SK-N-SH treated with all-trans-retinoic acid at 6 μM for 48 hours (cell line): ENCODE measurements around the gene RNF19B.

Experiments used
- CSDC2 ChIP-seq: fragments of 250-450 bp; sonication (Bioruptor Pico); IDR thresholded peaks from 2 replicates; pipeline ENCODE4 v1.5.0; 2020; ENCODE audit warnings: mild to moderate bottlenecking, moderate library complexity
- ISL1 ChIP-seq: fragments of 250-450 bp; sonication (Bioruptor Pico); IDR thresholded peaks from 2 replicates; pipeline ENCODE4 v2.1.2; 2022; ENCODE audit warnings: mild to moderate bottlenecking, moderate library complexity
- OSR1 ChIP-seq: fragments of 250-450 bp; sonication (Bioruptor Pico); IDR thresholded peaks from 2 replicates; pipeline ENCODE4 v1.8.0; 2022; ENCODE audit warnings: moderate library complexity, mild to moderate bottlenecking, inconsistent platforms
- RARB ChIP-seq: fragments of 250-450 bp; sonication (Bioruptor Pico); IDR thresholded peaks from 2 replicates; pipeline ENCODE4 v1.8.0; 2021; ENCODE audit warnings: mild to moderate bottlenecking, moderate library complexity
- TCF4 ChIP-seq: fragments of 250-450 bp; sonication (Bioruptor Pico); IDR thresholded peaks from 2 replicates; pipeline ENCODE4 v1.8.0; 2021; ENCODE audit warnings: mild to moderate bottlenecking, moderate library complexity, borderline replicate concordance
- ZC3H10 ChIP-seq: fragments of 250-450 bp; sonication (Bioruptor Pico); IDR thresholded peaks from 2 replicates; pipeline ENCODE4 v1.5.1; 2021; ENCODE audit warnings: mild to moderate bottlenecking, moderate library complexity
- ZFP3 ChIP-seq: fragments of 250-450 bp; sonication (Bioruptor Pico); IDR thresholded peaks from 2 replicates; pipeline ENCODE4 v1.5.0; 2020; ENCODE audit warnings: mild to moderate bottlenecking, moderate library complexity
- ZFP30 ChIP-seq: fragments of 450-650 bp; formaldehyde crosslinking; IDR thresholded peaks from 2 replicates; pipeline ENCODE4 v1.5.0; 2022; ENCODE audit warnings: mild to moderate bottlenecking, moderate library complexity
- ZNF70 ChIP-seq: fragments of 450-650 bp; formaldehyde crosslinking; IDR thresholded peaks from 2 replicates; pipeline ENCODE4 v1.5.0; 2020; ENCODE audit warnings: mild to moderate bottlenecking, moderate library complexity
- ZNF8 ChIP-seq: fragments of 450-650 bp; formaldehyde crosslinking; IDR thresholded peaks from 2 replicates; pipeline ENCODE4 v1.5.0; 2020; ENCODE audit warnings: mild to moderate bottlenecking, moderate library complexity
- TF ChIP-seq, protein P1 (sequence below): fragments of 250-450 bp; sonication (Bioruptor Pico); IDR thresholded peaks from 2 replicates; pipeline ENCODE4 v1.8.0; 2021; ENCODE audit warnings: low read depth, mild to moderate bottlenecking, moderate library complexity, borderline replicate concordance
- TF ChIP-seq, protein P2 (sequence below): fragments of 250-450 bp; sonication (Bioruptor Pico); IDR thresholded peaks from 2 replicates; pipeline ENCODE4 v1.5.1; 2020; ENCODE audit warnings: low read depth, mild to moderate bottlenecking, moderate library complexity
- TF ChIP-seq, protein P3 (sequence below): fragments of 250-450 bp; sonication (Bioruptor Pico); IDR thresholded peaks from 2 replicates; pipeline ENCODE4 v1.8.0; 2020; ENCODE audit warnings: mild to moderate bottlenecking, moderate library complexity, borderline replicate concordance
- TF ChIP-seq, protein P4 (sequence below): fragments of 250-450 bp; sonication (Bioruptor Pico); IDR thresholded peaks from 2 replicates; pipeline ENCODE4 v1.5.0; 2020; ENCODE audit warnings: mild to moderate bottlenecking, moderate library complexity

DNA sequence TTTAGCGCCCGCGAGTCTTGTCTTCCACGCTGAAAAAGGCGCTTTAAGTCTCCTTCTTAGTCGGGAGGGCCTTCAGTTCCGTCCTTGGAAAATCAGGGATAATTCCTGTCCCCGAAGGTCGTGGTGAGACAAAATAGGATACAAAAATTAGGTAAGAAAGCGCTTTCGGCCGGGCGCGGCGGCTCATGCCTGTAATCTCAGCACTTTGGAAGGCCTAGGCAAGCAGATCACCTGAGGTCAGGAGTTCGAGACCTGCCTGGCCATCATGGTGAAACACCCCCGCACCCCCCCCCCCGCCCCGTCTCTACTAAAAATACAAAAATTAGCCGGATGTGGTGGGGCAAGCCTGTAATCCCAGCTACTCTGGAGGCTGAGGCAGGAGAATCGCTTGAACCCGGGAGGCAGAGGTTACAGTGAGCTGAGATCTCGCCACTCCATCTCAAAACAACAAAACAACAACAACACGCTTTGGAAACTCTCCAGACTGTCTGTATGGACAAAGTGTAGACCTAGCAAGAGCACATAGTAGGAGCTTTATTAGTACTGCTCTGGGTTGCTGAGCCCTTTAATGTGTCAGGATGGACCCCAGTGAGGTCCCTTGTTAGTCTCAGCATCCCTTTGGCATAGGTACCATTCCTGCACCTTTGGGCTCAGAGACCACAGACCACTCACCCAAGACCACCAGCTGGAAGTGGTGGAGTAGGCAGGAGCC lies 62.6 kb downstream of the RNF19B start:
- TF ChIP-seq ZNF8 (CRISPR knock-in tag) (no peak), TCF4 (no peak), ISL1 (CRISPR knock-in tag) (no peak), ZNF70 (CRISPR knock-in tag) (no peak), ZC3H10 (CRISPR knock-in tag) (no peak), ZFP3 (CRISPR knock-in tag) (no peak), RARB (CRISPR knock-in tag) (no peak), ZFP30 (no peak), OSR1 (no peak), CSDC2 (CRISPR knock-in tag) (no peak)
- TF ChIP-seq, protein P1, sequence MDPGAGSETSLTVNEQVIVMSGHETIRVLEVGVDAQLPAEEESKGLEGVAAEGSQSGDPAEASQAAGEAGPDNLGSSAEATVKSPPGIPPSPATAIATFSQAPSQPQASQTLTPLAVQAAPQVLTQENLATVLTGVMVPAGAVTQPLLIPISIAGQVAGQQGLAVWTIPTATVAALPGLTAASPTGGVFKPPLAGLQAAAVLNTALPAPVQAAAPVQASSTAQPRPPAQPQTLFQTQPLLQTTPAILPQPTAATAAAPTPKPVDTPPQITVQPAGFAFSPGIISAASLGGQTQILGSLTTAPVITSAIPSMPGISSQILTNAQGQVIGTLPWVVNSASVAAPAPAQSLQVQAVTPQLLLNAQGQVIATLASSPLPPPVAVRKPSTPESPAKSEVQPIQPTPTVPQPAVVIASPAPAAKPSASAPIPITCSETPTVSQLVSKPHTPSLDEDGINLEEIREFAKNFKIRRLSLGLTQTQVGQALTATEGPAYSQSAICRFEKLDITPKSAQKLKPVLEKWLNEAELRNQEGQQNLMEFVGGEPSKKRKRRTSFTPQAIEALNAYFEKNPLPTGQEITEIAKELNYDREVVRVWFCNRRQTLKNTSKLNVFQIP (CRISPR knock-in tag) = no peak
- TF ChIP-seq, protein P2, sequence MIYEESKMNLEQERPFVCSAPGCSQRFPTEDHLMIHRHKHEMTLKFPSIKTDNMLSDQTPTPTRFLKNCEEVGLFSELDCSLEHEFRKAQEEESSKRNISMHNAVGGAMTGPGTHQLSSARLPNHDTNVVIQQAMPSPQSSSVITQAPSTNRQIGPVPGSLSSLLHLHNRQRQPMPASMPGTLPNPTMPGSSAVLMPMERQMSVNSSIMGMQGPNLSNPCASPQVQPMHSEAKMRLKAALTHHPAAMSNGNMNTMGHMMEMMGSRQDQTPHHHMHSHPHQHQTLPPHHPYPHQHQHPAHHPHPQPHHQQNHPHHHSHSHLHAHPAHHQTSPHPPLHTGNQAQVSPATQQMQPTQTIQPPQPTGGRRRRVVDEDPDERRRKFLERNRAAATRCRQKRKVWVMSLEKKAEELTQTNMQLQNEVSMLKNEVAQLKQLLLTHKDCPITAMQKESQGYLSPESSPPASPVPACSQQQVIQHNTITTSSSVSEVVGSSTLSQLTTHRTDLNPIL (CRISPR knock-in tag) = no peak
- TF ChIP-seq, protein P3, sequence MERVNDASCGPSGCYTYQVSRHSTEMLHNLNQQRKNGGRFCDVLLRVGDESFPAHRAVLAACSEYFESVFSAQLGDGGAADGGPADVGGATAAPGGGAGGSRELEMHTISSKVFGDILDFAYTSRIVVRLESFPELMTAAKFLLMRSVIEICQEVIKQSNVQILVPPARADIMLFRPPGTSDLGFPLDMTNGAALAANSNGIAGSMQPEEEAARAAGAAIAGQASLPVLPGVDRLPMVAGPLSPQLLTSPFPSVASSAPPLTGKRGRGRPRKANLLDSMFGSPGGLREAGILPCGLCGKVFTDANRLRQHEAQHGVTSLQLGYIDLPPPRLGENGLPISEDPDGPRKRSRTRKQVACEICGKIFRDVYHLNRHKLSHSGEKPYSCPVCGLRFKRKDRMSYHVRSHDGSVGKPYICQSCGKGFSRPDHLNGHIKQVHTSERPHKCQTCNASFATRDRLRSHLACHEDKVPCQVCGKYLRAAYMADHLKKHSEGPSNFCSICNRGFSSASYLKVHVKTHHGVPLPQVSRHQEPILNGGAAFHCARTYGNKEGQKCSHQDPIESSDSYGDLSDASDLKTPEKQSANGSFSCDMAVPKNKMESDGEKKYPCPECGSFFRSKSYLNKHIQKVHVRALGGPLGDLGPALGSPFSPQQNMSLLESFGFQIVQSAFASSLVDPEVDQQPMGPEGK (CRISPR knock-in tag) = no peak
- TF ChIP-seq, protein P4, sequence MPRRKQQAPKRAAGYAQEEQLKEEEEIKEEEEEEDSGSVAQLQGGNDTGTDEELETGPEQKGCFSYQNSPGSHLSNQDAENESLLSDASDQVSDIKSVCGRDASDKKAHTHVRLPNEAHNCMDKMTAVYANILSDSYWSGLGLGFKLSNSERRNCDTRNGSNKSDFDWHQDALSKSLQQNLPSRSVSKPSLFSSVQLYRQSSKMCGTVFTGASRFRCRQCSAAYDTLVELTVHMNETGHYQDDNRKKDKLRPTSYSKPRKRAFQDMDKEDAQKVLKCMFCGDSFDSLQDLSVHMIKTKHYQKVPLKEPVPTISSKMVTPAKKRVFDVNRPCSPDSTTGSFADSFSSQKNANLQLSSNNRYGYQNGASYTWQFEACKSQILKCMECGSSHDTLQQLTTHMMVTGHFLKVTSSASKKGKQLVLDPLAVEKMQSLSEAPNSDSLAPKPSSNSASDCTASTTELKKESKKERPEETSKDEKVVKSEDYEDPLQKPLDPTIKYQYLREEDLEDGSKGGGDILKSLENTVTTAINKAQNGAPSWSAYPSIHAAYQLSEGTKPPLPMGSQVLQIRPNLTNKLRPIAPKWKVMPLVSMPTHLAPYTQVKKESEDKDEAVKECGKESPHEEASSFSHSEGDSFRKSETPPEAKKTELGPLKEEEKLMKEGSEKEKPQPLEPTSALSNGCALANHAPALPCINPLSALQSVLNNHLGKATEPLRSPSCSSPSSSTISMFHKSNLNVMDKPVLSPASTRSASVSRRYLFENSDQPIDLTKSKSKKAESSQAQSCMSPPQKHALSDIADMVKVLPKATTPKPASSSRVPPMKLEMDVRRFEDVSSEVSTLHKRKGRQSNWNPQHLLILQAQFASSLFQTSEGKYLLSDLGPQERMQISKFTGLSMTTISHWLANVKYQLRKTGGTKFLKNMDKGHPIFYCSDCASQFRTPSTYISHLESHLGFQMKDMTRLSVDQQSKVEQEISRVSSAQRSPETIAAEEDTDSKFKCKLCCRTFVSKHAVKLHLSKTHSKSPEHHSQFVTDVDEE (CRISPR knock-in tag) = no peak
